Endometrial microvascular endothelial cells (primary cell): ENCODE results near the gene ZSCAN1. TPM values are rescaled to one million over a fixed set of nuclear protein-coding genes. Genes with fewer than 3 reads are reported as not detected.

ENCODE experiments used
- in situ Hi-C: cut with HindIII; loops from 2 replicates; pipeline ENCODE4 v1.10.0; 2017; ENCODE audit warnings: low sequenced_read_pairs, low pct_unique_long_range_greater_than_20kb; ENCODE audit errors: inconsistent ontology term
- total RNA-seq: library from RNA; depleted of rRNA; stranded (reverse); fragments of >200 nt; gene quantifications from one replicate; pipeline ENCODE4 v1.2.3, GENCODE V29; 2015; ENCODE audit errors: inconsistent ontology term

ZSCAN1 gene
- total RNA-seq, 1 donor from 2014 or later = not detected

DNA sequence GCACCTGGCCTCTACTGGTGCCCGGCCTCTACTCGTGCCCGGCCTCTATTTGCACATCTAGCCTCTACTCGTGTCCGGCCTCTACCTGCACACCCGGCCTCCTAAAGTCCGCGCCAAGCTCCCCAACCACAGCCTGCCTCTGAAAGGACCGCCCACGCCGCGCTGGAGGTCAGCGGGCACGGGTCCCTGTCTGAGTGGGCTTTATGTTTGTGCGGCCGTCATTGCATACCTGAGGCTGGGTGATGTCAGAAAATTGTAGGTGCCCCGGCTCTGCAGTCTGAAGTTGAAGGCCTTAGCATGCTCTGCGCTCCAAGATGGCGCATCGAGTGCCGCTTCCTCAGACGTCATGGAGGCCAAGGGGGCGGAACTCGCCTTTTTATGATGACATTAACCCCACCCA is 26.4 kb downstream of the ZSCAN1 start:
- in situ Hi-C loops = no loop called here

DNA sequence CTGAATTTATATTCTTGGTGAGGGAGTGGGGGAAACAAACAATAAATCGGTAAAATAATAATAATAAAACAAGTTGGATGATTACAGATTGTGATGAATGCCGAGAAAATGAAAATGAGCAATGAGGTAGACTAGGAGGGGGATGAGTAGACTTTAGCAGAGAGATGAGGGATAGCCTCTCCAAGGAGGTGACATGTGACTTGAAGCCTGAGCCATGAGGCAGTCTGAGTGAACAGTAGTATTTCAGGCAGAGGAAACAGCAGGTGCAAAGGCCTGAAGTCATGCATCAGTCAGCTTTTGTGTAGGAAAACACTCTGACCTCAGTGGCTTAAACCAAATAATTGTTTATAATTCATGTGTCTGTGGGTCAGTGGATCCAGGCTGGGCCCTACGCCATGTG is 29.9 kb downstream of the ZSCAN1 start:
- in situ Hi-C loops = no loop called here

DNA sequence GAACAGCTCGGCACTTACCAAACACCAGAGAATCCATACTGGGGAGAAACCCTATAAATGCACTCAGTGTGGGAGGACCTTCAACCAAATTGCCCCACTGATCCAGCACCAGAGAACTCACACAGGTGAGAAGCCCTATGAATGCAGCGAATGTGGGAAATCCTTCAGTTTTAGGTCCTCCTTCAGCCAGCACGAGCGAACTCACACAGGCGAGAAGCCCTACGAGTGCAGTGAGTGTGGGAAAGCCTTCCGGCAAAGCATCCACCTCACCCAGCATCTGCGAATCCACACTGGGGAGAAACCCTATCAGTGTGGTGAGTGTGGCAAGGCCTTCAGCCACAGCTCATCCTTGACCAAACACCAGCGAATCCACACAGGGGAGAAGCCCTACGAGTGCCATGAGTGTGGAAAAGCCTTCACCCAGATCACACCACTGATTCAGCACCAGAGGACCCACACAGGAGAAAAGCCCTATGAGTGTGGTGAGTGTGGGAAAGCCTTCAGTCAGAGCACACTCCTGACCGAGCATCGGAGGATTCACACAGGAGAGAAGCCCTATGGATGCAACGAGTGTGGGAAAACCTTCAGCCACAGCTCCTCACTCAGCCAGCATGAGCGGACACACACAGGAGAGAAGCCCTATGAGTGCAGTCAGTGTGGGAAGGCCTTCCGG is 33.6 kb downstream of the ZSCAN1 start:
- in situ Hi-C loops = no loop called here

DNA sequence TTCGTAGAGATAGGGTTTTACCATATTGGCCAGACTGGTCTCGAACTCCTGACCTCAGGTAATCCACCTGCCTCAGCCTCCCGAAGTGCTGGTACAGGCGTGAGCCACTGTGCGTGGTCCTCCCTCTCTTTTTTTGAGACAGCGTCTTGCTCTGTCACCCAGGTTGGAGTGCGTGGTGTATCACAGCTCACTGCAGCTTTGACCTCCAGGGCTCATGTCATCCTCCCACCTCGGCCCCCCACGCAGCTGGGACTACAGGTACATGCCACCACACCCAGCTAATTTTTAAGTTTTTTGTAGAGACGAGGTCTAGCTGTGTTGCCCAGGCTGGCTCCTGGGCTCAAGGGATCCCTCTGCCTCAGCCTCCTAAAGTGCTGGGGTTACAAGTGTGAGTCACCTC is 46.0 kb downstream of the ZSCAN1 start:
- in situ Hi-C loops = no loop called here

DNA sequence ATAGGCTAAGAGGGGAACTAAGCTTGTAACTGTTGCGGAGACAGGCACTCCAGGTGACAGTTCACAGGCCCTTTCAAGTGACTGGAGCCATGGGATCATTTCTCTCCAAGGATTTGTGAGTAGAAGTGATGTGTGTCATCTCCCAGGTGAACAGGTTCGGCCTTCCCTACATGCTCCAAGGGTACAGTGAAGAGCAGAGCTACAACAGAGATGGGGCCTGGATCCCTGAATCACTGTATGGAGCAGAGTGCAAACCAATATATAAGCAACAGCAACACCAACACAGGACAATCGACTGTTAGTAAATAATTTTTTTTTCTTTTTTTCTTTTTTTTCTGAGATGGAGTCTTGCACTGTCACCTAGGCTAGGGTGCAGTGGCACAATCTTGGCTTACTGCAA is 49.2 kb downstream of the ZSCAN1 start:
- in situ Hi-C loops = no loop called here

DNA sequence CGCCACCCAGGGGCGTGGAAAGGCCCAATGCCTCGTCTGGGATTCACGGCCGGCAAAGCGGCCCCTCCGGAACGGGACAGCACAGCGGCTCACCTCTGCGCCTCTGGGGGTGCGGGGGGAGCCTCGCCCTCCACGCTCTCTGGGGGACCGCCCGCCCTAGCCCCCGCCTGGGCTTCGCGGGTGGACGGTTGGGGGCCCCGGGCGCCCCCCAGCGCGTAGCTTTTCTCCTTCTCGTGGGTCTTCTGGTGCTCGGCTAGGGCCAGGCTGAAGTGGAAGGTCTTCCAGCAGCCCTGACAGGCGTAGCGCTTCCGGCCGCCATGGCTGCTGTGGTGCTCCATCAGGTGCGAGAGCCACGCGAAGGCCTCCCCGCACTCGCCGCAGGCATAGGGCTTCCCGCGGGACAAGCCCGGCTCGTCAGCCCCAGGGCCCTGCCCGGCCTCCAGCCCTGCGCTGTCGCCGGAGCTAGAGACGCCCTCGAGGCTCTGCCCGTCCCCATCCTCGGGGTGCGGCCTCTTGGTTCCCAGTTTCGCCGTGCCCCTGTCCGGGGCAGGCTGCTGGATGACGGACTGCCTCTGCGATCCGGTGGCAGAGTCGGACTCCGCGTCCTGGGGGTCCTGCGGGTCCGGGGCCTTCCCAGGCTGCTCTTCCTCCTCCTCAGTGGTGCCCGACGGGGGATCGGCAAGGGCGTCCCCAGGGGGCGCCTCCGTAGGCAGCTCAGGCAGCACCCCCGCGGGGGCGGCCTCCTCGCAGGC is 50.9 kb downstream of the ZSCAN1 start:
- in situ Hi-C loops = no loop called here

DNA sequence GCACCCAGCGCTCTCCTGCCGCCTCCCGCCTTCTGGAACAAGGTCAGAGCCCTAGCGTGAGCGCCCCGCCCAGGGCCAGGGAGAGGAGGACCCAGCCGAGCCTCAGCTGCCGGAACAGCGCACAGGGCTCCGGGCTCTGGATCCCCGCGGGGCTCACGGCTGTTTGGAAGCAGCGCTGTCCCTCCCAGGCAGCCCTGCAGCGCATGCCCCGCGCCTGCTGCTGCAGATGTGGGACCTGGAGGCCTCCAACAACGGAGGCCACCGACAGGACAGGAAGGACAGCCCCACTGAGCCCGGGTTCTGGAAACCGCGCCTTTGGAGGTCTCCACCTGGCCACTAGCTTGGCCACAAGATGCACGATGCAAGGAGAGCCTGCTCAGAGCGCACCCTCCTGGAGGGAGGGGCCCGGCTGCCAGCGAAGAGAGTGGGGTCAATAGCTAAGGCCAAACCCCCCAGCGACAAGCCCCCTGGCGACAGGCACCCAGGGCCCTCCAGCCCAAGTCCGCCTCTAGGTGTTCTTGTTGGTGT is 51.6 kb downstream of the ZSCAN1 start:
- in situ Hi-C loops = no loop called here

DNA sequence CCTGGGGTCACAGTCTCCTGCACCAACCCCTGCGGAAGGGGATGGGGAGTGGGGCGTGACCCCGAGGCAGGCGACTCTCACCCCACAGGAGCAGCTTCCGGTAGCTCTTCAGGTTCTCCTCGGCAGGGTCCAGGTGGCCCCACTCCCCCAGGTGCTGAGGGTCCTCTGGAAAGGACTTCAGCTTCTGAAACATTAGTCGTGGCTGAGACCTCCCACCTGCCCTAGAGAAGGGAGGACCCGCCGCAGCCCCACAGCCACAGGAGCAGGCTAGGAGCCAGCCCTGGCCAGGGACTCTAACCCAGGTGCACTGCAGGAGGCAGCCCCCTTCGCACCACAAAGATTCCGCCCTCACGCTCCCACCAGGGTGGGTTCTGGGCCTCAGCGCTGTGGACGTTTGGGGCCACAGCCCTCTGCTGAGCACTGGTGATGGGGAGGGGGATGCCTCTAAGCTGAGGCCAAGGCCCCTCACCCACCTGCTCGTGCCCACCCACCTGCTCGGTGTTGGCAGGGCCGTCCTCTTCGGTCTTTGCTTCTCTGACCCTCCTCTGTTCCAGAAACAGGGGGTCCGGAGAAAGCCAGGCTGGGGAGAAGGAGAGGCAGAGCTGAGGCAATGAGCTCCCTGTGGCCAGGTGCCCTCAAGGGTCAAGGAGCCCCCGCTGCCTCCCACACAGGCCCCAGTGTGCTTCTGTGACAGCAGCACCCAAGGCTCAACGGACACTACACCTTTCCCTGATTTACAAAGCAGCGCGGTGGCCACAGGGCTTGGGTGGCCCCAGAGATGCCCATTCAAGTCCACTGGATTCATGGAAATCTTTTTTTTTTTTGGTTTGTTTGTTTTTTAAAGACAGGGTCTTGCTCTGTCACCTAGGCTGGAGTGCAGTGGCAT is 53.2 kb downstream of the ZSCAN1 start:
- in situ Hi-C loops = no loop called here

DNA sequence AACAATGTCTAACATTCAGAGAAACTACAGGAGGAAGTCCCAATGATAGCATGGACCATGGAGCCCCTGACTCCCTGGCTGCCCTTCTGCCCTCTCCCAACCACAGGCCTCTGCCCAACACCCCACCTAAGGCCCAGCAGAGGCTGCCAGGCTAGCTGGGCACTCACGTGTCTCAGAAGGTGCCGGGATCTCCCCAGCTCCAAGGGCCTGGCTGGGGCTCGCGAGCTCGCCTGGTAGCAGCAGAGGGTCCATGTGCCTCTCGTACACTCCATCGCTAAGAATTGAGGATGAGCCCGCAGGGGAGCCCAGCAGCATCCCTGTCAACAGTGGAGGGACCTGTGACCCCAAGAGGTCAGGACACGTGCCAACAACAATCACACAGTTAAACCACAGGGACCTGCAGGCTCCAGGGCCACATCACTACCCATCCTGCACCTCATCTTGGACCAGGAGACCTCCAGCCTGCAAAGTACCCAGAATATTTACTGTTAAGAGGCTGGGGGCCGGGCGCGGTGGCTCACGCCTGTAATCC is 54.8 kb downstream of the ZSCAN1 start:
- in situ Hi-C loops = no loop called here

DNA sequence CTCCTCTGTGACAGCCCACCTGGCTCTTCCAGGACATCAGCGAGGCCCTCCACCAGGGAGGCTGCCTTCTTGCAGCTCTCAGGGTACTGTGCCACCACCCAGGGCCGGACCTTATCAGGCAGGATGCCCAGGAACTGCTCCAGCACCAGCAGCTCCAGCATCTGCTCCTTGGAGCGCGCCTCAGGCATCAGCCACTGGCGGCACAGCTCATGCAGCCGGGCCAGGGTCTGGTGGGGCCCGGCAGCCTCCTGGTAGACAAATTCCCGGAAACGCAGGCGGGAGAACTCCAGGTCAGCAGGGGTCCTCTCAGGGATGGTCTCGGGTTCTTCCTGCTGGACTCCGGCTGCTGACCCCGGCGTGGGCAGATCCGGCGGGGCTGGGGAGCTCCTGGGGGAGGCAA is 56.0 kb downstream of the ZSCAN1 start:
- in situ Hi-C loops = no loop called here

DNA sequence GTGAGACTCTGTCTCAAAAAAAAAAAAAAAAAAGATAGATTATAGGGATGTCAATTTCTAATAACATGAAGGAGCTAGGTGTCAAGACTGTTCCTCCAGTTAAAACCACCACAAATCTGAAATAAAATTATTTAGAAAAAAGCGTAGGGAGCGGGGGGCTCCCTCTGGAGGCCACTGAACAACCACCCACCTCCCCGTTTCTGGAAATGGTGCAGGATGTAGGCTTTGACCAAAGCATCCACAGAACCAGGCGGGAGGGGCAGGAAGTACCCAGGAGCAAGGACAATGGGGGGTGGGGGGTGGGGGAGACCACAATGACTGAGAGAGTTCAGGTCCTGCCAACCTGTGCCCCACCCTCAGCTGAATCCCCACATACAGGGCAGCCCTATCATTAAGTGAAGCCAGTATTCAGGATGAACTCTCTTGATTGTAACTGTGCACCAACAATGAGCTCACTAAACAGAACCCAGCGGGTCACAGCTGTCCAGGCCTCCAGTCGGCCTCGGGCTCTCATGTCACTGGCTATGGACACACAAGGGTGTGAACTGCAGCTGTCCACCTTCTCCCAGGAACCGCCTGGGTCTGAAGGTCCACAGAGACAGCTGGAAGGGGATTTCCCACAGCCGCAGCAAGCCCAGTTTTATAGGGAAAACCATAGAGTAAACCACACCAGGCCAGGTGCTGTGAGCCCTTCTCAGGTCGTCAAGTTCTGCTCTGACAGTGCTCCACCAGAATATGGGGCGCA is 57.6 kb downstream of the ZSCAN1 start:
- in situ Hi-C loops = no loop called here

DNA sequence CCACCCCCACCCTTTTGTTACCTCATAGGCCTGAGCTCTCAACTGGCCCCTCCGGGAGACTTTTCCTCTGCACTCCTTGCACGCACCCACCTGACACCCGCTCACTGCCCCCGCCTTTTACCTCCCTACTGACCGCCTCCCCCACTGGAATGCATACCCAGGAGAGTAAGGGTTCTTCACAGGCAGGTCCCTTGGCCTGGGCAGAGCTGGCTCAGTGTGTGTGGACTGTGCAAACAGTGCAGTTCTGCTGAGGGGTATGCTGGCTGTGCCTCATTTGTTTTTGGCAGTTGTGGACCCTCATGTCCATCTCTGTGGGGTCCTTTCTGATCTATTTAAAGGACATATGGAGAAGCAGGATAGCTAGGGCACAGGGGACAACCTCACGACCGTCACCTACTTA is 59.2 kb downstream of the ZSCAN1 start:
- in situ Hi-C loops = no loop called here

DNA sequence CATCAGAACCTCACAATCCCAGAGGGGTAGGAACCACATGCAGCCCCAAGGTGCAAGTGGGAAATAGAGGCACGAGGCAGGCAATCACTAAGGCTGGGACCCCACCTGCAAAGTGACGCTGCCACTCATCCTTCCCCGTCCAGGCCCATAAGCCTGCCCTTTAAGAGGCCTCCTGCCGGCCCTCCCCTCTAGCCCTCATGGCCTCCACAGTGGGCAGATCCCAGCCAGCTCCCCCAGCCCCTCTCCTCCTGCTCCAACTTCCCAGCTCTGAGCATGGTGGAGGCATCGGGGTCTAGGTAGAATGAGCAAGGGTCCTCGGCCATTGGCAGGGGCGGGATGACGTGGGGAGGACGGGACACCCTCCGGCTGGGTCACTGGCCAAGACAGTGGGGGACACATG is 61.5 kb downstream of the ZSCAN1 start:
- in situ Hi-C loops = no loop called here

DNA sequence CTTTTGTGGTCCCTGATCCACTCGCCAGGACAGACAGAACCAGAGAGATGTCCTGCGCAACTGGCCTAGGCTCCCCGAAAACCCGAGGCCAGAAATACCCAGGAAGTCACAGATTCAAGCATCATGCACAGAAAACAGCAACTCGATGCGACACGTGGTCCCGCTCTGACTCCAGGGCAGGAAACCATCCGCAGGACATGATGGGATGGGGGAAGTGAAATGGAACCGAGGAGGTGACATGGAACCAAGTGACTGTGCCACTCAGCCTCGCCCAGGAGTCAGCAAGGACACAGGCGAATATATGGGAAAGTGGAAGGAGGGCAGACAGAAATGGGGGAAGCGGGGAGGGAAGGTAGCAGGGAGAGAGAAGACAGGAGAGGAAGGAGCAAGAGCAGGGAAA is 63.1 kb downstream of the ZSCAN1 start:
- in situ Hi-C loops = no loop called here

DNA sequence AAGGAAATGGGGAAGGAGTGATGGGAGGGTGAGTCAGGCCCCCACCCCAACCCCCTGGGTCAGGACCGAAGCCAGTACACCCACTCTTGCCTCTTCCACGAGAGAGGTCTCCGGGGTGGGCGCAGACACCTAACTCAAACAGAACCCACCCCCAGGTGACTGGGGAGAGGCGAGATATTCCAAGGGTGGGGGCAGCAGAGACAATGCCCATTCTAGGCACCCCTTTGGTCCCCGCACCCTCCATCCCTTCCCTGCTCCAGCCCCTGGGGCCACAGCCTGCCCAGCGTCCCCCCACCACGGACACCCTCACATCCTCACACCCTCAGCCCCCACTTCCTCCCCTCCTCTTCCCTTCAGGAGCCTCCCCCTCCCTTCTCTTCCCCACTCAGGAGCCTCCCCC is 63.5 kb downstream of the ZSCAN1 start:
- in situ Hi-C loops = no loop called here

DNA sequence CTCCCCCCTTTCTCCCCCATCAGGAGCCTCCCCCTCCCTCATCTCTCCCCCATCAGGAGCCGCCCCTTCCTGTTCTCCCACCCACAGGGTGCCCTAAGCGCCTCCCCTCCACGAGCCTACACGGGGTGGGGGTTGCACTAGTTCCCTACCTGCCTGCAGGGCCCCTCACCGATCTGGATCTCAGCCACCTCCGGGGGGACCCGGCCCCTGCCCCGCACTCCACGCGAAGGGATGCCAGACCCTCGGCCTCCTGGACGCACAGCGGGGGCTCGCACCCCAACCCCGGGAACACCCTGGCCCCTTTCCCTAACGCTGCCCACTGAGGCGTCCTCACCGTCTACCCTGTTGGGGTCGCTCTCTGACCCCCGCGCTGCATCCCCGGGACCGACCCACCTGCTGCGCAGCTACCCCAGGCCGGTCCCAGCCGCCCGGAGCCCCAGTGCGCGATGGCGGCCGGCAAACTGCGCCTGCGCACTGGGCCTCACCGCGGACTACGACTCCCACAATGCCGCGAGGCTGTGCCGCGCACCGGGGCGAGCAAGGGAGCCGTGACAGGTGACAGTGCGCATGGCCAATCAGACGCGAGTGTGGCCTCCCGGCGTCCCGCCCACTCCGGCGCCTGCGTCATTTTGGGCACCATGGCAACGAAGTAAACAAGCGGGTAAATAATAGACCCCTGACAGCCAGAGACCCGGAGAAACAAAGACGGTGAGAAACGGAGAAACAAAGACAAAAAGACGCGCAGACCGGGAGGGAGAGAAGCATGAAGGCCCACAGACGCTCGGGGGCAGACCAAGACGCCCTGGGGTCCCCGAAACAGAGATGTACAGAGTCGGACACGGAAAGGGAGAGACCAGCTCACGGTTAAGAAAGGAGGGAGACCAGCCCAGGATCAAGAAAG is 64.2 kb downstream of the ZSCAN1 start, which contains the start of gene ZSCAN18:
Gene ZSCAN18 (minus strand): TSS at position 451 of the 901 bp plus-strand sequence. CDS start 7,964 bp downstream, outside the sequence.
- in situ Hi-C loops = no loop called here

DNA sequence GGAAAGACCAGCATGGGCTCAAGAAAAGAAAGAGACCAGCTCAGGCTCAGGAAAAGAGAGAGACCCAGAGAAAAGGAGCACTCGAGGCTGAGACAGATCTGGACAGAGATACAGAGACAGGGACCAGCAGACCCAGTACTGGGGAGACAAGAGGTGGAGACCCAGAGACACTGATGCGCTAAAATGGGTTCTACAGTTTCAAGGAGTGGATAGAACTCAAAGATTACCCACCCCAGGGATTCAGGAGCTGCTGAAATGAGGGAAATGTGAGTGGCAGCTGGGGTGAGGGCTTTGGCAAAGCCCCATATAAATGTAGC is 64.8 kb downstream of the ZSCAN1 start:
- in situ Hi-C loops = no loop called here
